Measurements from ENCODE around the gene ANKRD10.

The ANKRD10 gene

GRCh38 chr13:110873639-110874507 is 41.0 kb downstream of the ANKRD10 start:
- ChIA-PET POLR2A (no interaction called here), CTCF (no interaction called here)
- TF ChIP-seq, protein P1, sequence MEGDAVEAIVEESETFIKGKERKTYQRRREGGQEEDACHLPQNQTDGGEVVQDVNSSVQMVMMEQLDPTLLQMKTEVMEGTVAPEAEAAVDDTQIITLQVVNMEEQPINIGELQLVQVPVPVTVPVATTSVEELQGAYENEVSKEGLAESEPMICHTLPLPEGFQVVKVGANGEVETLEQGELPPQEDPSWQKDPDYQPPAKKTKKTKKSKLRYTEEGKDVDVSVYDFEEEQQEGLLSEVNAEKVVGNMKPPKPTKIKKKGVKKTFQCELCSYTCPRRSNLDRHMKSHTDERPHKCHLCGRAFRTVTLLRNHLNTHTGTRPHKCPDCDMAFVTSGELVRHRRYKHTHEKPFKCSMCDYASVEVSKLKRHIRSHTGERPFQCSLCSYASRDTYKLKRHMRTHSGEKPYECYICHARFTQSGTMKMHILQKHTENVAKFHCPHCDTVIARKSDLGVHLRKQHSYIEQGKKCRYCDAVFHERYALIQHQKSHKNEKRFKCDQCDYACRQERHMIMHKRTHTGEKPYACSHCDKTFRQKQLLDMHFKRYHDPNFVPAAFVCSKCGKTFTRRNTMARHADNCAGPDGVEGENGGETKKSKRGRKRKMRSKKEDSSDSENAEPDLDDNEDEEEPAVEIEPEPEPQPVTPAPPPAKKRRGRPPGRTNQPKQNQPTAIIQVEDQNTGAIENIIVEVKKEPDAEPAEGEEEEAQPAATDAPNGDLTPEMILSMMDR (IDR thresholded peaks at IDR 0.05; ENCODE audit: control extremely low read depth, extremely low read depth, low read depth, missing control alignments): no peak
- DNase-seq (ENCODE audit: extremely low spot score): no peak

GRCh38 chr13:110872768-110873638 is 41.9 kb downstream of the ANKRD10 start:
- no peak for DNase-seq (ENCODE audit: extremely low spot score)
- TF ChIP-seq, protein P1 (IDR thresholded peaks at IDR 0.05; ENCODE audit: control extremely low read depth, extremely low read depth, low read depth, missing control alignments): no peak
- CTCF ChIA-PET: no interaction called here
- POLR2A ChIA-PET: no interaction called here

GRCh38 chr13:110872034-110872767 is 42.7 kb downstream of the ANKRD10 start:
- TF ChIP-seq, protein P1 (IDR thresholded peaks at IDR 0.05; ENCODE audit: control extremely low read depth, extremely low read depth, low read depth, missing control alignments): no peak
- no peak for DNase-seq (ENCODE audit: extremely low spot score)
- CTCF ChIA-PET: no interaction called here
- POLR2A ChIA-PET: no interaction called here

DNA sequence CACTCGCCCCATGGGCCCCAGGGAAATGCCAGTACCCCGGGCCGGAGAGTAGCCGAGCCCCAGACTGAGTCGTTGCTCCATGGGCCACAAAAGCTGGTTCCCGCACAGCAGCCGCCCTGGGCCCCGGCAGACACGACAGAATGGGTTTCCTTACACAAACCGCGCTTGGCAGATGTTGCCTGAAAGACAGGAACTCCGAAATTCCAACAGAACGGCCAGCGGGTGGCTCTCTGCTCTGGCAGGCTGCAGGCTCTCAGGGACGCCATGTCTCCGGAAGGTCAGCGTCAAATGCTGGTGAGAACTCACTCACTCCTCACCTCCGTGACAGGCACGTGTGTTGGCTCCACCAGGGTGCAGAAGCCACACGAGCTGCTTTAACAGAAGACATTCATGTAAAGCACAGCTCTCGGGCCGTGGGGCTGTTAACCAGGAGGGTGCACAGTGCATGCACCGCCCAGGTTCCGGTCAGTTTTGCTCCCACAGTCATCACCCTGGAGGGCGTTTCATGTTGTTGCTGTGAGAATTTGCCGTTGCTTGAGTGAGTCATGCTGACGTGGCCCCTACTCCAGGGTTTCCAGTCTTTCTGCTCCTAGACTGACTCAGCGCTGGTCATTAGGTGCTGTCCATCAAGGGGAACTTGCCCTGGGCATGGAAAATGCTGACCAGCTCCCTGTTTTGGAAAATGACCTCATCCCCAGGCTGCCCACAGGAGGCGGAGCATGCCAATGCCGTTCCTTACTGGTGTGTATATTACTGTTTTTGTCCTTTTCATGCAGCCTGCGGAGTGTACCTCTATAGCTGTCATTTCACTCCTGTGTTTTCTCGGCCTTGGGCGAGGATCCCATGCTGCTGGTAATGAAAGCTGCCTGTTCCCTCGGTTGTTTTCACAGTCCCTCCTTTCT is 44.8 kb downstream of the ANKRD10 start:
- DNase-seq (ENCODE audit: extremely low spot score): no peak
- TF ChIP-seq, protein P1 (IDR thresholded peaks at IDR 0.05; ENCODE audit: control extremely low read depth, extremely low read depth, low read depth, missing control alignments): no peak
- ChIA-PET CTCF (interaction anchor here (2.2 kb wide), 1 partner anchor 14 kb away, joined by 9 read pairs; no protein-coding TSS in a partner anchor), POLR2A (no interaction called here)

DNA sequence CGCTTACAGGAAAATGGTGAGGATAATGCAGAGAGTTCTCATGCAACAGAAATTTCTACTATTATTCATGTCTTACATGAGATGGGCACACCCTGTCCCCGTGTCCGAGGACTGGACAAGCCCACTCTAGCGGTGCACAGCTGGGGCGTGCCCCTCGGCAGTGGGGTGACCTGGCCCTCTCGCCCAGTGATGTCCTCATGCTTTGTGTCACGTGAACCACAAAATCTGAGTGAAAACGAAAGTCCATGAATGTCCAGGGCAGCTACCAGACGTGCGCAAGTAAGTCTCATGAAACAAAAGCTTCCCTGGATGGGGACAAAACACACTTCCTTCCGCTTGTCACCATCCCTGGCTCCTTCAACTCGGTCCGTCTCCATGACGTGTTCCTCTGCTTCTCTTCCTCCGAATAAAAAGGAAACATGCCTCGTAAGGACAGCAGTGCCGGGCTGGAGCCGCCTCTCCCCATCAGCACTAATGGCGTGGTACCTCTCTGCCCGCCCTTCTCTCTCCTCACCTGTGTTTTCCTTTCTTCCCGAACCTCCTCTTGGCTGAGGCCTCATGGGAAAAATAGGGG is 45.6 kb downstream of the ANKRD10 start:
- CTCF ChIA-PET: interaction anchor here (2.2 kb wide), 1 partner anchor 15 kb away, joined by 9 read pairs; no protein-coding TSS in a partner anchor
- TF ChIP-seq, protein P1 (IDR thresholded peaks at IDR 0.05; ENCODE audit: control extremely low read depth, extremely low read depth, low read depth, missing control alignments): no peak
- POLR2A ChIA-PET: no interaction called here
- DNase-seq (ENCODE audit: extremely low spot score): no peak

Data from GM10248 (cell line).